HepG2 (cell line): ENCODE results near the gene PIEZO1. TPM values are rescaled to one million over a fixed set of nuclear protein-coding genes. Genes with fewer than 3 reads are reported as not detected.

Source experiments
- ATF1 ChIP-seq: IDR thresholded peaks from 2 replicates; pipeline ENCODE4 v1.6.1; 2016; ENCODE audit warnings: mild to moderate bottlenecking, control low read depth
- CAMTA2 ChIP-seq: sonication (generic); formaldehyde crosslinking; IDR thresholded peaks from 2 replicates; pipeline ENCODE4 v1.4.0; 2020; ENCODE audit warnings: mild to moderate bottlenecking, missing genetic modification reagents, borderline replicate concordance
- EP300 ChIP-seq, 3 experiments: sonication (generic) in 1 of 3; formaldehyde crosslinking in 1 of 3; IDR thresholded peaks; 2 replicates each; pipeline versions ENCODE4 v1.5.1 to v1.6.1; 2011 to 2020; ENCODE audit warnings: low read depth in 2 of 3, low read length in 2 of 3, borderline replicate concordance in 1 of 3, improper control_type of control experiment in 1 of 3, mild to moderate bottlenecking in 1 of 3, missing genetic modification reagents in 1 of 3, moderate library complexity in 1 of 3
- GATAD1 ChIP-seq: IDR thresholded peaks from 2 replicates; pipeline ENCODE4 v1.6.1; 2016; ENCODE audit warnings: missing genetic modification reagents, missing compliant biosample characterization
- HOXD1 ChIP-seq: sonication (generic); formaldehyde crosslinking; IDR thresholded peaks from 2 replicates; pipeline ENCODE4 v1.5.0; 2020; ENCODE audit warnings: missing genetic modification reagents
- NFIC ChIP-seq: IDR thresholded peaks from 2 replicates; pipeline ENCODE4 v1.6.1; 2012; ENCODE audit warnings: mild to moderate bottlenecking, low read length, inconsistent platforms
- SYNCRIP ChIP-seq: fragments of 200-400 bp; formaldehyde crosslinking; IDR thresholded peaks from 2 replicates; pipeline ENCODE4 v1.6.1; 2018; ENCODE audit warnings: mild to moderate bottlenecking, low read depth, low read length; ENCODE audit not compliant: insufficient read depth
- THYN1 ChIP-seq: sonication (generic); formaldehyde crosslinking; IDR thresholded peaks from 2 replicates; pipeline ENCODE4 v1.8.1; 2023; ENCODE audit warnings: low read depth, mild to moderate bottlenecking, moderate library complexity, missing genetic modification reagents, borderline replicate concordance
- ZKSCAN8 ChIP-seq: IDR thresholded peaks from 2 replicates; pipeline ENCODE4 v1.6.1; 2016; ENCODE audit warnings: borderline replicate concordance, missing genetic modification reagents, missing compliant biosample characterization
- ZNF282 ChIP-seq: fragments of 450-650 bp; IDR thresholded peaks from 2 replicates; pipeline ENCODE4 v1.6.1; 2018; ENCODE audit not compliant: partially characterized antibody
- polyA plus RNA-seq, 8 experiments: library from polyadenylated mRNA; depleted of rRNA in 3 of 8; stranded (reverse) in 7 of 8; unstranded in 1 of 8; fragments of >200 nt; fragmentation: Illumina TruSeq in 4 of 8; extraction: Trizol in 4 of 8; gene quantifications; 2 replicates each; pipeline versions ENCODE4 v1.2.1 to v1.2.3, GENCODE V29; 2011 to 2016; ENCODE audit warnings: low read depth in 4 of 8, missing spikeins in 1 of 8, mixed read lengths in 1 of 8; ENCODE audit not compliant: insufficient read depth in 1 of 8
- total RNA-seq, 5 experiments: library from RNA; depleted of rRNA; stranded (reverse); fragments of >200 nt; fragmentation: Illumina TruSeq; extraction: Trizol; gene quantifications; 2 replicates each; pipeline ENCODE4 v1.2.3, GENCODE V29; 2016; ENCODE audit warnings: low read depth in 1 of 5
- TF ChIP-seq, protein P1 (sequence below): sonication (generic); formaldehyde crosslinking; IDR thresholded peaks from 2 replicates; pipeline ENCODE4 v1.4.0; 2020; ENCODE audit warnings: mild to moderate bottlenecking, missing genetic modification reagents, borderline replicate concordance
- TF ChIP-seq, protein P2 (sequence below): IDR thresholded peaks from 2 replicates; pipeline ENCODE4 v1.6.1; 2016; ENCODE audit warnings: mild to moderate bottlenecking, missing biosample characterization, missing genetic modification reagents
- TF ChIP-seq, protein P3 (sequence below): sonication (generic); formaldehyde crosslinking; IDR thresholded peaks from 2 replicates; pipeline ENCODE4 v1.5.0; 2020; ENCODE audit warnings: mild to moderate bottlenecking, missing genetic modification reagents
- TF ChIP-seq, protein P4 (sequence below): sonication (generic); formaldehyde crosslinking; IDR thresholded peaks from 2 replicates; pipeline ENCODE4 v1.5.1; 2020; ENCODE audit warnings: missing genetic modification reagents, mild to moderate bottlenecking, borderline replicate concordance

The PIEZO1 gene
- total and polyA plus RNA-seq, 2 of the 13 experiments (the other 11 are each of a cell fraction or from before 2014, with no cell fraction given) = 67.9 to 85.0 TPM

DNA sequence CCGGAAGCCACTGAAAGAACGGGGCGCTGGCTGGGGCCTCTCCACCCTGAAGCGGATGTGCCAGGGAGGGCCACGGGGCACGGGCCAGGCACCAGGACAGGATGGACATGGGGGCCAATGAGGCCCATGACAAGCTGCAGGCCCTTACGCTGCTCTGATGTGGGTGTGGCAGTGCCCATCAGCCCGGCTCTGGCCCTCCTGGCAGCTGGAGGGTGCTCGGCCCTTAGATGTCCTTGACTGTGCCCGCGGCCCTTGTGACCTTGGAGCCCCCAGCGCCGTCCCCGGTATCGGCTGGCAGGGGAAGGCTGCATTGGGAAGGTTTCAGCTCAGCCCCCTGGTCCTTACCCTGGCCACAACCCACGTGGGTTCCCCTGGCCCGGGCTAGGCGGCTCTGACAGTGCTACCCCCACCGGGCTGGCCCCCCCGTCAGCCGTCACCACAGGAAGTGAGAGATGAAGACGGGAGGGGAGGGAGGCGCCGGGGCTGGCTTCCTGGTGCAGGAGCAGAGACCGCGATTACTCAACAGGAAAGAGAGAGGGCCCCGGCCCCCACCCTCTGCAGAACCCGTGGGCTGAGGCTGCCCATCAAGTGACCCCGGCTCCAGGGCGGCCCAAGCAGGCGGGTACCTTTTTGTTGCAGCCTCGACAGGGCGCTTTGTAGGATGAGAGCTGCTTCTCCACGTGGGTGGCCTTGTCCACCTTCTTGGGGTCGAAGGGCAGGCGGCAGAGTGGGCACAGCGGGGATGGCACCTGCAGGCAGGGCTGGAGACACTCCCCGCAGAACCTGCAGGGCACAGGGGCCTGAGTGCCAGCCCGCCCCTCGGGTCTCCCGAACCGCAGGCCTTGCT, 84.2 kb downstream of the PIEZO1 start (continued):
- TF ChIP-seq HOXD1 (CRISPR knock-in tag) = no peak; the same call in 1 of the 2 replicates
- TF ChIP-seq, protein P1, sequence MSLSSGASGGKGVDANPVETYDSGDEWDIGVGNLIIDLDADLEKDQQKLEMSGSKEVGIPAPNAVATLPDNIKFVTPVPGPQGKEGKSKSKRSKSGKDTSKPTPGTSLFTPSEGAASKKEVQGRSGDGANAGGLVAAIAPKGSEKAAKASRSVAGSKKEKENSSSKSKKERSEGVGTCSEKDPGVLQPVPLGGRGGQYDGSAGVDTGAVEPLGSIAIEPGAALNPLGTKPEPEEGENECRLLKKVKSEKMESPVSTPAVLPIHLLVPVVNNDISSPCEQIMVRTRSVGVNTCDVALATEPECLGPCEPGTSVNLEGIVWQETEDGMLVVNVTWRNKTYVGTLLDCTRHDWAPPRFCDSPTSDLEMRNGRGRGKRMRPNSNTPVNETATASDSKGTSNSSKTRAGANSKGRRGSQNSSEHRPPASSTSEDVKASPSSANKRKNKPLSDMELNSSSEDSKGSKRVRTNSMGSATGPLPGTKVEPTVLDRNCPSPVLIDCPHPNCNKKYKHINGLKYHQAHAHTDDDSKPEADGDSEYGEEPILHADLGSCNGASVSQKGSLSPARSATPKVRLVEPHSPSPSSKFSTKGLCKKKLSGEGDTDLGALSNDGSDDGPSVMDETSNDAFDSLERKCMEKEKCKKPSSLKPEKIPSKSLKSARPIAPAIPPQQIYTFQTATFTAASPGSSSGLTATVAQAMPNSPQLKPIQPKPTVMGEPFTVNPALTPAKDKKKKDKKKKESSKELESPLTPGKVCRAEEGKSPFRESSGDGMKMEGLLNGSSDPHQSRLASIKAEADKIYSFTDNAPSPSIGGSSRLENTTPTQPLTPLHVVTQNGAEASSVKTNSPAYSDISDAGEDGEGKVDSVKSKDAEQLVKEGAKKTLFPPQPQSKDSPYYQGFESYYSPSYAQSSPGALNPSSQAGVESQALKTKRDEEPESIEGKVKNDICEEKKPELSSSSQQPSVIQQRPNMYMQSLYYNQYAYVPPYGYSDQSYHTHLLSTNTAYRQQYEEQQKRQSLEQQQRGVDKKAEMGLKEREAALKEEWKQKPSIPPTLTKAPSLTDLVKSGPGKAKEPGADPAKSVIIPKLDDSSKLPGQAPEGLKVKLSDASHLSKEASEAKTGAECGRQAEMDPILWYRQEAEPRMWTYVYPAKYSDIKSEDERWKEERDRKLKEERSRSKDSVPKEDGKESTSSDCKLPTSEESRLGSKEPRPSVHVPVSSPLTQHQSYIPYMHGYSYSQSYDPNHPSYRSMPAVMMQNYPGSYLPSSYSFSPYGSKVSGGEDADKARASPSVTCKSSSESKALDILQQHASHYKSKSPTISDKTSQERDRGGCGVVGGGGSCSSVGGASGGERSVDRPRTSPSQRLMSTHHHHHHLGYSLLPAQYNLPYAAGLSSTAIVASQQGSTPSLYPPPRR (CRISPR knock-in tag) = peak; percentile 74; the same call in 1 of the 2 replicates
- TF ChIP-seq NFIC = no peak
- no peak for TF ChIP-seq ZNF282
- TF ChIP-seq ZKSCAN8 (CRISPR knock-in tag) = peak; percentile 56; the same call in 1 of the 2 replicates
- TF ChIP-seq, protein P2, sequence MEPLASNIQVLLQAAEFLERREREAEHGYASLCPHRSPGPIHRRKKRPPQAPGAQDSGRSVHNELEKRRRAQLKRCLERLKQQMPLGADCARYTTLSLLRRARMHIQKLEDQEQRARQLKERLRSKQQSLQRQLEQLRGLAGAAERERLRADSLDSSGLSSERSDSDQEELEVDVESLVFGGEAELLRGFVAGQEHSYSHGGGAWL (CRISPR knock-in tag) = peak; percentile 92
- peak; percentile 34 to 50; a peak in 2 of 4 replicates for TF ChIP-seq EP300 (IDR thresholded peaks at IDR 0.05; ENCODE audit: low read depth in 2 of 2, low read length in 2 of 2)
- TF ChIP-seq EP300 (CRISPR knock-in tag; IDR thresholded peaks at IDR 0.05; ENCODE audit: borderline replicate concordance) = peak; percentile 9; the same call in 1 of the 2 replicates
- TF ChIP-seq, protein P3, sequence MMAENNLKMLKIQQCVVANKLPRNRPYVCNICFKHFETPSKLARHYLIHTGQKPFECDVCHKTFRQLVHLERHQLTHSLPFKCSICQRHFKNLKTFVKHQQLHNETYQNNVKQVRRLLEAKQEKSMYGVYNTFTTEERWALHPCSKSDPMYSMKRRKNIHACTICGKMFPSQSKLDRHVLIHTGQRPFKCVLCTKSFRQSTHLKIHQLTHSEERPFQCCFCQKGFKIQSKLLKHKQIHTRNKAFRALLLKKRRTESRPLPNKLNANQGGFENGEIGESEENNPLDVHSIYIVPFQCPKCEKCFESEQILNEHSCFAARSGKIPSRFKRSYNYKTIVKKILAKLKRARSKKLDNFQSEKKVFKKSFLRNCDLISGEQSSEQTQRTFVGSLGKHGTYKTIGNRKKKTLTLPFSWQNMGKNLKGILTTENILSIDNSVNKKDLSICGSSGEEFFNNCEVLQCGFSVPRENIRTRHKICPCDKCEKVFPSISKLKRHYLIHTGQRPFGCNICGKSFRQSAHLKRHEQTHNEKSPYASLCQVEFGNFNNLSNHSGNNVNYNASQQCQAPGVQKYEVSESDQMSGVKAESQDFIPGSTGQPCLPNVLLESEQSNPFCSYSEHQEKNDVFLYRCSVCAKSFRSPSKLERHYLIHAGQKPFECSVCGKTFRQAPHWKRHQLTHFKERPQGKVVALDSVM (CRISPR knock-in tag) = no peak
- TF ChIP-seq SYNCRIP = no peak
- TF ChIP-seq THYN1 (CRISPR knock-in tag) = no peak
- TF ChIP-seq, protein P4, sequence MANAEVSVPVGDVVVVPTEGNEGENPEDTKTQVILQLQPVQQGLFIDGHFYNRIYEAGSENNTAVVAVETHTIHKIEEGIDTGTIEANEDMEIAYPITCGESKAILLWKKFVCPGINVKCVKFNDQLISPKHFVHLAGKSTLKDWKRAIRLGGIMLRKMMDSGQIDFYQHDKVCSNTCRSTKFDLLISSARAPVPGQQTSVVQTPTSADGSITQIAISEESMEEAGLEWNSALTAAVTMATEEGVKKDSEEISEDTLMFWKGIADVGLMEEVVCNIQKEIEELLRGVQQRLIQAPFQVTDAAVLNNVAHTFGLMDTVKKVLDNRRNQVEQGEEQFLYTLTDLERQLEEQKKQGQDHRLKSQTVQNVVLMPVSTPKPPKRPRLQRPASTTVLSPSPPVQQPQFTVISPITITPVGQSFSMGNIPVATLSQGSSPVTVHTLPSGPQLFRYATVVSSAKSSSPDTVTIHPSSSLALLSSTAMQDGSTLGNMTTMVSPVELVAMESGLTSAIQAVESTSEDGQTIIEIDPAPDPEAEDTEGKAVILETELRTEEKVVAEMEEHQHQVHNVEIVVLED = 0 out of 2 replicates have a peak, but pooled peaks have one; percentile 71
- TF ChIP-seq CAMTA2 (CRISPR knock-in tag) = 0 out of 2 replicates have a peak, but pooled peaks have one; percentile 76
- TF ChIP-seq ATF1 (CRISPR knock-in tag) = peak; percentile 67; the same call in 1 of the 2 replicates
- peak; percentile 84 for TF ChIP-seq GATAD1 (CRISPR knock-in tag)
